IgD-negative memory B cell (primary cell): ENCODE results near the gene ARHGAP11A. TPM values are rescaled to one million over a fixed set of nuclear protein-coding genes. Genes with fewer than 3 reads are reported as not detected.

Experiments used
- H3K27ac Mint-ChIP-seq, 3 donors: one replicate each; pipeline ENCODE4 v1.8.0; 2020 to 2022; ENCODE audit warnings: mild to moderate bottlenecking in 3 of 3, mixed read lengths in 3 of 3, moderate library complexity in 1 of 3
- H3K27me3 Mint-ChIP-seq: one replicate; pipeline ENCODE4 v1.8.0; 2021; ENCODE audit warnings: mixed read lengths
- H3K36me3 Mint-ChIP-seq: one replicate; pipeline ENCODE4 v1.8.0; 2020; ENCODE audit warnings: mild to moderate bottlenecking, mixed read lengths
- H3K4me1 Mint-ChIP-seq, 3 donors: one replicate each; pipeline ENCODE4 v1.8.0; 2020 to 2022; ENCODE audit warnings: mixed read lengths in 3 of 3, mild to moderate bottlenecking in 1 of 3
- H3K4me3 Mint-ChIP-seq, 4 donors: one replicate each; pipeline ENCODE4 v1.8.0; 2020 to 2022; ENCODE audit warnings: mild to moderate bottlenecking in 4 of 4, mixed read lengths in 4 of 4, moderate library complexity in 3 of 4
- H3K9me3 Mint-ChIP-seq, 3 donors: one replicate each; pipeline ENCODE4 v1.8.0; 2020 to 2021; ENCODE audit warnings: mixed read lengths in 3 of 3, mild to moderate bottlenecking in 1 of 3
- polyA plus RNA-seq: library from polyadenylated mRNA; unstranded; fragments of 300-500 nt; fragmentation: Illumina TruSeq; gene quantifications from one replicate; pipeline ENCODE4 v1.2.3, GENCODE V29; 2021

Gene ARHGAP11A
- polyA plus RNA-seq, 1 donor from 2014 or later: 2.4 TPM

- no peak overlapping the region for H3K4me3 Mint-ChIP-seq
- peak overlapping the region in 1 of 3 donors; percentile 14 for H3K27ac Mint-ChIP-seq
- H3K27me3 Mint-ChIP-seq: peaks cover 2% of the 10 kb centered on the region
- no peaks in the 10 kb centered on the region for H3K9me3 Mint-ChIP-seq
- H3K36me3 Mint-ChIP-seq: peaks cover 3% of the 10 kb centered on the region
- H3K4me1 Mint-ChIP-seq: peaks cover 0 to 4% (median 2%) of the 10 kb centered on the region in 3 donors
Observed at GRCh38 chr15:32643907-32644445, 28.7 kb downstream of the ARHGAP11A start.

GRCh38 chr15:32646291-32646690 lies 31.0 kb downstream of the ARHGAP11A start:
- no peak overlapping the region for H3K4me3 Mint-ChIP-seq
- H3K4me1 Mint-ChIP-seq: peaks cover 0 to 2% (median 0%) of the 10 kb centered on the region in 3 donors
- no peaks in the 10 kb centered on the region for H3K9me3 Mint-ChIP-seq
- H3K27ac Mint-ChIP-seq: no peak overlapping the region
- peaks cover 2% of the 10 kb centered on the region for H3K27me3 Mint-ChIP-seq
- H3K36me3 Mint-ChIP-seq: peaks cover 3% of the 10 kb centered on the region

GRCh38 chr15:32649342-32649741 lies 34.0 kb downstream of the ARHGAP11A start:
- Mint-ChIP-seq H3K9me3 (no peaks in the 10 kb centered on the region), H3K4me3 (no peak overlapping the region), H3K27ac (no peak overlapping the region), H3K27me3 (no peaks in the 10 kb centered on the region), H3K36me3 (peaks cover 1% of the 10 kb centered on the region), H3K4me1 (no peaks in the 10 kb centered on the region)

GRCh38 chr15:32651229-32651837 lies 36.0 kb downstream of the ARHGAP11A start:
- Mint-ChIP-seq H3K4me3 (no peak overlapping the region), H3K9me3 (no peaks in the 10 kb centered on the region), H3K4me1 (no peaks in the 10 kb centered on the region), H3K27ac (peak overlapping the region in 1 of 3 donors; percentile 51), H3K36me3 (peaks cover 1% of the 10 kb centered on the region), H3K27me3 (no peaks in the 10 kb centered on the region)

- no peak overlapping the region for H3K27ac Mint-ChIP-seq
- H3K4me1 Mint-ChIP-seq: peaks cover 0 to under 1% (median under 1%) of the 10 kb centered on the region in 3 donors
- H3K9me3 Mint-ChIP-seq: no peaks in the 10 kb centered on the region
- peaks cover 1% of the 10 kb centered on the region for H3K36me3 Mint-ChIP-seq
- no peaks in the 10 kb centered on the region for H3K27me3 Mint-ChIP-seq
- H3K4me3 Mint-ChIP-seq: no peak overlapping the region
Observed at GRCh38 chr15:32652178-32652577, 36.9 kb downstream of the ARHGAP11A start.

GRCh38 chr15:32656091-32656490 lies 40.8 kb downstream of the ARHGAP11A start:
- Mint-ChIP-seq H3K4me3 (no peak overlapping the region), H3K4me1 (peaks cover 0 to 6% (median 5%) of the 10 kb centered on the region in 3 donors), H3K9me3 (no peaks in the 10 kb centered on the region), H3K27me3 (no peaks in the 10 kb centered on the region), H3K36me3 (no peaks in the 10 kb centered on the region), H3K27ac (no peak overlapping the region)

GRCh38 chr15:32656496-32656895 lies 41.2 kb downstream of the ARHGAP11A start:
- no peaks in the 10 kb centered on the region for H3K36me3 Mint-ChIP-seq
- H3K9me3 Mint-ChIP-seq: no peaks in the 10 kb centered on the region
- H3K4me3 Mint-ChIP-seq: no peak overlapping the region
- no peaks in the 10 kb centered on the region for H3K27me3 Mint-ChIP-seq
- H3K4me1 Mint-ChIP-seq: peaks cover 0 to 6% (median 5%) of the 10 kb centered on the region in 3 donors
- no peak overlapping the region for H3K27ac Mint-ChIP-seq

GRCh38 chr15:32657198-32657883 lies 42.0 kb downstream of the ARHGAP11A start:
- H3K27me3 Mint-ChIP-seq: no peaks in the 10 kb centered on the region
- peaks cover 0 to 6% (median 5%) of the 10 kb centered on the region in 3 donors for H3K4me1 Mint-ChIP-seq
- H3K27ac Mint-ChIP-seq: no peak overlapping the region
- no peaks in the 10 kb centered on the region for H3K9me3 Mint-ChIP-seq
- no peaks in the 10 kb centered on the region for H3K36me3 Mint-ChIP-seq
- no peak overlapping the region for H3K4me3 Mint-ChIP-seq

GRCh38 chr15:32657941-32658340 lies 42.6 kb downstream of the ARHGAP11A start:
- Mint-ChIP-seq H3K9me3 (no peaks in the 10 kb centered on the region), H3K27me3 (no peaks in the 10 kb centered on the region), H3K4me1 (peaks cover 0 to 8% (median 5%) of the 10 kb centered on the region in 3 donors), H3K4me3 (no peak overlapping the region), H3K36me3 (no peaks in the 10 kb centered on the region), H3K27ac (no peak overlapping the region)

- Mint-ChIP-seq H3K4me1 (peaks cover 0 to 8% (median 5%) of the 10 kb centered on the region in 3 donors), H3K36me3 (no peaks in the 10 kb centered on the region), H3K4me3 (no peak overlapping the region), H3K27me3 (no peaks in the 10 kb centered on the region), H3K27ac (no peak overlapping the region), H3K9me3 (no peaks in the 10 kb centered on the region)
Observed at GRCh38 chr15:32659340-32660155, 44.2 kb downstream of the ARHGAP11A start.

GRCh38 chr15:32663671-32664070 lies 48.4 kb downstream of the ARHGAP11A start:
- H3K27me3 Mint-ChIP-seq: no peaks in the 10 kb centered on the region
- no peak overlapping the region for H3K27ac Mint-ChIP-seq
- no peak overlapping the region for H3K4me3 Mint-ChIP-seq
- H3K36me3 Mint-ChIP-seq: no peaks in the 10 kb centered on the region
- no peaks in the 10 kb centered on the region for H3K9me3 Mint-ChIP-seq
- H3K4me1 Mint-ChIP-seq: peaks cover 0 to 2% (median 0%) of the 10 kb centered on the region in 3 donors

- no peaks in the 10 kb centered on the region for H3K27me3 Mint-ChIP-seq
- no peak overlapping the region for H3K4me3 Mint-ChIP-seq
Observed at GRCh38 chr15:32664796-32665195, 49.5 kb downstream of the ARHGAP11A start.

GRCh38 chr15:32667321-32667720 lies 52.0 kb downstream of the ARHGAP11A start:
- H3K4me3 Mint-ChIP-seq: no peak overlapping the region
- no peaks in the 10 kb centered on the region for H3K27me3 Mint-ChIP-seq
- no peaks in the 10 kb centered on the region for H3K36me3 Mint-ChIP-seq
- peaks cover 0 to 2% (median 0%) of the 10 kb centered on the region in 3 donors for H3K4me1 Mint-ChIP-seq
- no peaks in the 10 kb centered on the region for H3K9me3 Mint-ChIP-seq
- no peak overlapping the region for H3K27ac Mint-ChIP-seq

More at GRCh38 chr15:32664796-32665195, 49.5 kb downstream of the ARHGAP11A start:
- H3K36me3 Mint-ChIP-seq: no peaks in the 10 kb centered on the region
- peak overlapping the region in 1 of 3 donors; percentile 52 for H3K27ac Mint-ChIP-seq
- peaks cover 0 to 2% (median 0%) of the 10 kb centered on the region in 3 donors for H3K4me1 Mint-ChIP-seq
- H3K9me3 Mint-ChIP-seq: no peaks in the 10 kb centered on the region

GRCh38 chr15:32668942-32669341 lies 53.6 kb downstream of the ARHGAP11A start:
- Mint-ChIP-seq H3K9me3 (no peaks in the 10 kb centered on the region), H3K36me3 (no peaks in the 10 kb centered on the region), H3K27me3 (no peaks in the 10 kb centered on the region), H3K4me1 (no peaks in the 10 kb centered on the region), H3K4me3 (no peak overlapping the region), H3K27ac (no peak overlapping the region)
